Thoracic aorta (tissue), 2 donors: ENCODE results near the gene ACOT8. TPM values are rescaled to one million over a fixed set of nuclear protein-coding genes. Genes with fewer than 3 reads are reported as not detected.
A peak's percentile ranks its signal among the peaks of the same experiment; 100 is the strongest.

Source experiments
- ATAC-seq: fragments of 150-250 bp; one replicate; pipeline ENCODE4 v1.8.0; 2017; ENCODE audit warnings: low read depth; ENCODE audit not compliant: insufficient number of reproducible peaks, low FRiP score
- DNase-seq: peaks from one replicate; pipeline ENCODE4 v3.0.0-alpha.2; 2020; ENCODE audit warnings: low spot score
- H3K27ac ChIP-seq, 2 donors: fragments of 200-600 bp; sonication (generic); 1 replicate in 1 of 2; 2 replicates in 1 of 2; pipeline ENCODE4 v1.5.1; 2016; ENCODE audit warnings: mild to moderate bottlenecking in 2 of 2, moderate library complexity in 2 of 2
- H3K27me3 ChIP-seq: fragments of 200-600 bp; sonication (generic); replicated peaks from 2 replicates; pipeline ENCODE4 v1.6.0; 2016; ENCODE audit warnings: mild to moderate bottlenecking; ENCODE audit not compliant: insufficient read depth
- H3K36me3 ChIP-seq: fragments of 200-600 bp; sonication (generic); one replicate; pipeline ENCODE4 v1.5.1; 2016
- H3K4me1 ChIP-seq, 2 donors: fragments of 200-600 bp; sonication (generic); 1 replicate in 1 of 2; 2 replicates in 1 of 2; pipeline versions ENCODE4 v1.5.1 to v1.6.0; 2016; ENCODE audit warnings: low read depth in 2 of 2, mild to moderate bottlenecking in 1 of 2; ENCODE audit not compliant: control insufficient read depth in 1 of 2
- H3K4me3 ChIP-seq: fragments of 200-600 bp; sonication (generic); 2 replicates; pipeline ENCODE4 v1.5.1; 2016; ENCODE audit warnings: mild to moderate bottlenecking
- H3K9me3 ChIP-seq: fragments of 200-600 bp; sonication (generic); 2 replicates; pipeline ENCODE4 v1.5.1; 2016
- total RNA-seq, 2 donors: library from RNA; depleted of rRNA; stranded (reverse); fragments of >200 nt; gene quantifications; one replicate each; pipeline versions ENCODE4 v1.1.0 to v1.2.3, GENCODE V29; 2016
- TF ChIP-seq, protein P1 (sequence below): fragments of 200-600 bp; sonication (generic); IDR thresholded peaks from one replicate; pipeline ENCODE4 v1.5.1; 2019; ENCODE audit warnings: antibody characterized with exemption

Gene ACOT8
- total RNA-seq, 2 donors from 2014 or later, result 20.5 to 45.2 TPM

DNA sequence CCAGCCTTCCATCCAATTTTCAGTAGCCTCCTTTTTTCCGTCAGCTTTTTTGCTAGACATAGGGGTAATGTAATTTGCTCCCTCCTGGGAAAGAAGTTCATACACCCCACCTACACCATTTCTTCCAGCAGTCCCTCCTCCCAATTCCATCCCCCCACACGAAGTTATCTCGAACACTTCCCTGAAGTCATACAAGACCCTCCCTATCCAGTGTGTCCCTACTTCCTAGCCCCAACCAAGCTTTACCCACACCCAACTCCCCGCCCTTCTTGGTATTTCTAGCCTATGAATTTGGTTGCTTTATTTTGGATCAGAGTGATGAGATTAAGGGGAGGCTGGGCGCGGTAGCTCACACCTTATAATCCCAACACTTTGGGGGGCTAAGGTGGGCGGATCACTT lies 43.7 kb downstream of the ACOT8 start:
- H3K4me3 ChIP-seq, result no peak overlapping the region
- H3K27me3 ChIP-seq, result no peaks in the 10 kb centered on the region
- no peak for DNase-seq
- H3K9me3 ChIP-seq, result no peaks in the 10 kb centered on the region
- H3K27ac ChIP-seq, result no peak overlapping the region
- no peak for ATAC-seq
- peaks cover 15 to 26% of the 10 kb centered on the region in 2 donors for H3K4me1 ChIP-seq
- TF ChIP-seq, protein P1, sequence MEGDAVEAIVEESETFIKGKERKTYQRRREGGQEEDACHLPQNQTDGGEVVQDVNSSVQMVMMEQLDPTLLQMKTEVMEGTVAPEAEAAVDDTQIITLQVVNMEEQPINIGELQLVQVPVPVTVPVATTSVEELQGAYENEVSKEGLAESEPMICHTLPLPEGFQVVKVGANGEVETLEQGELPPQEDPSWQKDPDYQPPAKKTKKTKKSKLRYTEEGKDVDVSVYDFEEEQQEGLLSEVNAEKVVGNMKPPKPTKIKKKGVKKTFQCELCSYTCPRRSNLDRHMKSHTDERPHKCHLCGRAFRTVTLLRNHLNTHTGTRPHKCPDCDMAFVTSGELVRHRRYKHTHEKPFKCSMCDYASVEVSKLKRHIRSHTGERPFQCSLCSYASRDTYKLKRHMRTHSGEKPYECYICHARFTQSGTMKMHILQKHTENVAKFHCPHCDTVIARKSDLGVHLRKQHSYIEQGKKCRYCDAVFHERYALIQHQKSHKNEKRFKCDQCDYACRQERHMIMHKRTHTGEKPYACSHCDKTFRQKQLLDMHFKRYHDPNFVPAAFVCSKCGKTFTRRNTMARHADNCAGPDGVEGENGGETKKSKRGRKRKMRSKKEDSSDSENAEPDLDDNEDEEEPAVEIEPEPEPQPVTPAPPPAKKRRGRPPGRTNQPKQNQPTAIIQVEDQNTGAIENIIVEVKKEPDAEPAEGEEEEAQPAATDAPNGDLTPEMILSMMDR, result no peak
- peaks cover 27% of the 10 kb centered on the region for H3K36me3 ChIP-seq

DNA sequence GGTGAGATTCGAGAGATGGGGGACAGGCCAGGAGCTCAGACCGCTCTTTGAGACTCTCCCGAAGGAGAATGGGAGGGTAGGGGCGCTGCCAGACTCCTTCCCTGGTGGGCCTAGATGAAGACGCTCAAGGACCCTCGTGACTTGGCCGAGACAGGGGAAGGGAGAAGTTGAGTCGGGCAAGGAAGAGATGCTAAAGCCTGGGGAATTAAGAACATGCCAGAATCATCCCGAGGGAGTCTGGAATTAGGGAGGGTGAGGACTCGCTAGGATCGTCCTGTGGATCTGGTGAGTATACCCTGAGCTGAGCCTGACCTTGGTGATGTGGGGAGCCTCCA lies 44.2 kb downstream of the ACOT8 start:
- Histone ChIP-seq H3K9me3 (no peaks in the 10 kb centered on the region), H3K4me3 (peak overlapping the region; percentile 75), H3K27ac (no peak overlapping the region), H3K36me3 (peaks cover 27% of the 10 kb centered on the region), H3K4me1 (peaks cover 12 to 21% of the 10 kb centered on the region in 2 donors), H3K27me3 (no peaks in the 10 kb centered on the region)
- TF ChIP-seq, protein P1, result no peak
- DNase-seq, result no peak
- ATAC-seq, result no peak

GRCh38 chr20:45812157-45813005 lies 44.8 kb downstream of the ACOT8 start, which contains the start of gene UBE2C:
UBE2C (plus strand) TSS chr20:45812644; CDS start chr20:45812696, 52 bp downstream.
- peak; percentile 91 for DNase-seq
- Histone ChIP-seq H3K4me1 (peaks cover 10 to 15% of the 10 kb centered on the region in 2 donors), H3K36me3 (peaks cover 27% of the 10 kb centered on the region), H3K9me3 (no peaks in the 10 kb centered on the region), H3K4me3 (peak within 1 kb of the TSS; percentile 75), H3K27ac (no peak within 1 kb of the TSS), H3K27me3 (no peaks in the 10 kb centered on the region)
- ATAC-seq, result peak; percentile 100
- TF ChIP-seq, protein P1, result no peak

GRCh38 chr20:45810191-45810970 lies 46.8 kb downstream of the ACOT8 start:
- DNase-seq (no peak), ATAC-seq (no peak)
- H3K27ac ChIP-seq, result no peak overlapping the region
- peaks cover 7 to 15% of the 10 kb centered on the region in 2 donors for H3K4me1 ChIP-seq
- no peaks in the 10 kb centered on the region for H3K9me3 ChIP-seq
- H3K4me3 ChIP-seq, result no peak overlapping the region
- H3K36me3 ChIP-seq, result peaks cover 33% of the 10 kb centered on the region
- H3K27me3 ChIP-seq, result no peaks in the 10 kb centered on the region
- TF ChIP-seq, protein P1, result no peak

DNA sequence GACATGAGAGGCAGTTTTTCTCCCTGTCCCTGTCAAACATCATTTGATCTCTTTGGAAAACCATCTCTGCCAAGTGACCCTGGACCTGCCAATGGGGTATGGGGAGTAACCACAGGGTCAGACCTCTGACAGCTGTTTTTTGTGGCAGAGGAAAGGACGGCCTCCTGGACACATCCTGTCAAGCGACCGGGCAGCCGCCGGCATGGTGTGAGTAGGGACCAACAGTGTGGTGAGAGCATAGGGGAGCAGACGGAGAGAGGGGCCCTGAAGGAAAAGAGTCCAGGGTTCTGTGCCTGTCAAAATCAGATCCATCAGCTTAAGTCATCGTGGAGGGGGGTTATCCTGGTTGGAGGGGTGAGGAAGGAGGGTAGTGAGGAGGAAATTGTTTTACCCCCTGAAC lies 55.3 kb downstream of the ACOT8 start:
- Histone ChIP-seq H3K27me3 (no peaks in the 10 kb centered on the region), H3K9me3 (no peaks in the 10 kb centered on the region), H3K4me3 (no peak overlapping the region), H3K4me1 (peaks cover 0 to 5% of the 10 kb centered on the region in 2 donors), H3K27ac (no peak overlapping the region), H3K36me3 (peaks cover 43% of the 10 kb centered on the region)
- ATAC-seq (no peak), DNase-seq (no peak)
- TF ChIP-seq, protein P1, result no peak
